Activated CD8-positive, alpha-beta T cell treated with anti-CD3 and anti-CD28 coated beads for 36 hours (primary cell): ENCODE data around the gene CELA2A. TPM values are rescaled to one million over a fixed set of nuclear protein-coding genes. Genes with fewer than 3 reads are reported as not detected.

Experiments used
- ATAC-seq: fragments of 200-7000 bp; cut with Tn5 transposase; one replicate; pipeline ENCODE4 v1.10.0; 2021; ENCODE audit warnings: mild to moderate bottlenecking, moderate library complexity
- CTCF ChIA-PET: fragments of 350-600 bp; sonication (Branson Sonifier 250); formaldehyde crosslinking; loops from one replicate; lab custom pipeline; 2021; ENCODE audit warnings: antibody characterized with exemption; lab: Charles Lee
- POLR2A ChIA-PET: fragments of 350-600 bp; sonication (Branson Sonifier 250); formaldehyde crosslinking; loops from one replicate; lab custom pipeline; 2021; ENCODE audit warnings: antibody characterized with exemption; lab: Charles Lee
- DNase-seq: peaks from one replicate; pipeline ENCODE4 v3.0.0-alpha.2; 2020
- H3K27ac Mint-ChIP-seq: one replicate; pipeline ENCODE4 v1.8.0; 2021; ENCODE audit warnings: mild to moderate bottlenecking, mixed read lengths
- H3K27me3 Mint-ChIP-seq: one replicate; pipeline ENCODE4 v1.8.0; 2021; ENCODE audit warnings: mixed read lengths
- H3K36me3 Mint-ChIP-seq: one replicate; pipeline ENCODE4 v1.8.0; 2021; ENCODE audit warnings: low read depth, mixed read lengths
- H3K4me1 Mint-ChIP-seq: one replicate; pipeline ENCODE4 v1.8.0; 2021; ENCODE audit warnings: low read depth, mixed read lengths
- H3K4me3 Mint-ChIP-seq: one replicate; pipeline ENCODE4 v1.8.0; 2021; ENCODE audit warnings: mild to moderate bottlenecking, moderate library complexity, mixed read lengths
- H3K9me3 Mint-ChIP-seq: one replicate; pipeline ENCODE4 v1.8.0; 2021; ENCODE audit warnings: mixed read lengths
- intact Hi-C: fragments of 100-400 bp; cut with micrococcal nuclease; formaldehyde crosslinking; loops from one replicate; pipeline ENCODE4 v1.10.0; 2022
- total RNA-seq, 2 experiments: library from RNA; stranded (reverse); gene quantifications; one replicate each; pipeline ENCODE4 v1.2.3, GENCODE V29; 2021
- TF ChIP-seq, protein P1 (sequence below): fragments of 200-600 bp; IDR thresholded peaks from one replicate; pipeline ENCODE4 v1.8.0; 2022; ENCODE audit warnings: antibody characterized with exemption, mild to moderate bottlenecking

The CELA2A gene
- total RNA-seq, 2 experiments from 2014 or later = not detected

DNA sequence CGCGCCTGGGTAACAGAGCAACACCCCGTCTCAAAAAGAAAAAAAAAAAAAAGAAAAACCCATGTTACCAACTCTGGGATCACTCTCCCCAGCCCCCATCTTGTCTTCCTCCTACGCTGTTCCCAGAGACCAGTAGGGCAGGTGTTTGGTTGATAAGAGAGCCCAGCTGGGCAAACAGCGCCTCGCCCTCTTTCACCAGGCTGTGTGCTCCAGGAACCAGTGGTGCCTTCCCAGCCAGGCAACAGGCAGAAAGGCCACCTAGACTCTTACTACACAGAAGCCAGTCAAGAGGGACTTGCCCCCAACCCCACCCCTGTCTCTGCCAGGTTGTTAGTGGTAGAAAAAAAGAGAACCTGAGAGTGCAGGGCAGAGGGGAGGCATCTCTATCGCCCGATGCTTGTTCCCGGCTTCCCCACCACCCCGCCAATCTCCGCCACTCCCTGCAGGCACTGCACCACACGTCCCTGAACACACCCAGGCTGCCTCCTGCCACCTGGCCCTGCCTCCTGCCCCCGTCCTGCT is 32.3 kb upstream of the CELA2A start:
- intact Hi-C loops = no loop called here
- peaks cover 10% of the 10 kb centered on the region for H3K4me1 Mint-ChIP-seq
- ATAC-seq = no peak
- no peak overlapping the region for H3K4me3 Mint-ChIP-seq
- ChIA-PET POLR2A (no interaction called here), CTCF (interaction anchor here (1.8 kb wide), 1 partner anchor 101 kb away, joined by 7 read pairs; no protein-coding TSS in a partner anchor)
- TF ChIP-seq, protein P1, sequence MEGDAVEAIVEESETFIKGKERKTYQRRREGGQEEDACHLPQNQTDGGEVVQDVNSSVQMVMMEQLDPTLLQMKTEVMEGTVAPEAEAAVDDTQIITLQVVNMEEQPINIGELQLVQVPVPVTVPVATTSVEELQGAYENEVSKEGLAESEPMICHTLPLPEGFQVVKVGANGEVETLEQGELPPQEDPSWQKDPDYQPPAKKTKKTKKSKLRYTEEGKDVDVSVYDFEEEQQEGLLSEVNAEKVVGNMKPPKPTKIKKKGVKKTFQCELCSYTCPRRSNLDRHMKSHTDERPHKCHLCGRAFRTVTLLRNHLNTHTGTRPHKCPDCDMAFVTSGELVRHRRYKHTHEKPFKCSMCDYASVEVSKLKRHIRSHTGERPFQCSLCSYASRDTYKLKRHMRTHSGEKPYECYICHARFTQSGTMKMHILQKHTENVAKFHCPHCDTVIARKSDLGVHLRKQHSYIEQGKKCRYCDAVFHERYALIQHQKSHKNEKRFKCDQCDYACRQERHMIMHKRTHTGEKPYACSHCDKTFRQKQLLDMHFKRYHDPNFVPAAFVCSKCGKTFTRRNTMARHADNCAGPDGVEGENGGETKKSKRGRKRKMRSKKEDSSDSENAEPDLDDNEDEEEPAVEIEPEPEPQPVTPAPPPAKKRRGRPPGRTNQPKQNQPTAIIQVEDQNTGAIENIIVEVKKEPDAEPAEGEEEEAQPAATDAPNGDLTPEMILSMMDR = no peak
- no peaks in the 10 kb centered on the region for H3K27me3 Mint-ChIP-seq
- no peaks in the 10 kb centered on the region for H3K9me3 Mint-ChIP-seq
- DNase-seq = no peak
- peaks cover 15% of the 10 kb centered on the region for H3K36me3 Mint-ChIP-seq
- no peak overlapping the region for H3K27ac Mint-ChIP-seq

DNA sequence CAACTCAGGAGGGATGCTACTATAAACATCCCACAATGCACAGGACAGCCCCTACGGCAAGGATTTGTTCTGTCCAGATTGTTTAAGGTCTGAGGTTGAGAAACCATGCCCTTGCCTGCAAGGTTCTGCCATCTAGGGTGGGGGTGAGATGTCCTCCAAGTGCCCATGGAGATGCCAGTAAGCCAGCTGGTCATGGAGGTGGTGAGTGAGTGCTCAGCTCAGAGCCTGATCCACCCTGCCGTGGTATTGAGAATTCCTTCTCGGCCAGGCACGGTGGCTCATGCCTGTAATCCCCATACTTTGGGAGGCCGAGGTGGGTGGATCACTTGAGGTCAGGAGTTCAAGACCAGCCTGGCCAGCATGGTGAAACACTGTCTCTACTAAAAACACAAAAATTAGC is 31.6 kb upstream of the CELA2A start:
- Mint-ChIP-seq H3K27me3 (no peaks in the 10 kb centered on the region), H3K27ac (no peak overlapping the region), H3K4me1 (peaks cover 10% of the 10 kb centered on the region), H3K4me3 (no peak overlapping the region), H3K36me3 (peaks cover 15% of the 10 kb centered on the region), H3K9me3 (no peaks in the 10 kb centered on the region)
- ChIA-PET POLR2A (no interaction called here), CTCF (interaction anchor here (8.4 kb wide), 1 partner anchor 101 kb away, joined by 108 read pairs; no protein-coding TSS in a partner anchor)
- ATAC-seq = no peak
- TF ChIP-seq, protein P1 = no peak
- DNase-seq = no peak
- intact Hi-C loops = no loop called here

DNA sequence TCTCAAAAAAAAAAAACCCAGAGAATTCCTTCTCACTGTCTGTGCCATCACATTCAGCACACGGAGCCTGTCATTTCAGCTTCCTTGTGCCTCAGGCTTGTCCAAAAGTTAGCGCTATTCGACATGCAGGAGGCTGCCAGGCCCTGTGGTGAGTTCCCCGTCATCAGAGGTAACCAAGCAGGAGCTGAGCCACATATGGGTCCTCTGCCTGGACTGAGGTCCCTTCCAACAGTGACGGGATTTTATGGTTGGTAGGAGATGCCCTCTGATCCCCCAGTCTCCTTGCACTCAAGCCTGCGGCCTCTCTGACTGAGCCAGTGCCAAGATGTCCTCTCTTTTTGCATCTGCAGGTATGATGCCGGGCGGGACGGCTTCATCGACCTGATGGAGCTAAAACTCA is 31.0 kb upstream of the CELA2A start:
- Mint-ChIP-seq H3K27ac (no peak overlapping the region), H3K4me3 (no peak overlapping the region)
- CTCF ChIA-PET = interaction anchor here (8.4 kb wide), 1 partner anchor 102 kb away, joined by 108 read pairs; no protein-coding TSS in a partner anchor

DNA sequence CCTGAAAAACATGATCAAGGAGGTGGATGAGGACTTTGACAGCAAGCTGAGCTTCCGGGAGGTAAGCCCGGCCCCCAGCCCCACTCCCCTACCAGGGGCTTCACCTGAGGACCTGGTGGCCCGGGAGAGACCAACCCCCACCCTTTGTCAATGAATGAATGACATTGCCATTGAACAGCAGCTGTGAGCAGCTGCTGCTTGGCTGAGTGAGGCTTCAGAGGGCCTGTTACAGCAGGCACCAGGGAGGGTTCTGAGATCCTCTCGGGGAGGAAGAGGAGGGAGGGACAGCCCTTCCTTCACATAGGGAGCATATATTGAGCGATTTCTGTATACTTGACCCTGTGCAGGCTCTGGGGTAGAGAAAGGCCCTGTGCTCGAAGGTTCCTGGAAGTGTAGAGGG is 30.6 kb upstream of the CELA2A start:
- CTCF ChIA-PET = interaction anchor here (2.0 to 8.4 kb wide), 2 partner anchors 102 to 297 kb away, joined by 5 to 108 read pairs; no protein-coding TSS in a partner anchor
- Mint-ChIP-seq H3K27ac (peak overlapping the region; percentile 66), H3K4me1 (peaks cover 10% of the 10 kb centered on the region), H3K4me3 (no peak overlapping the region), H3K36me3 (peaks cover 11% of the 10 kb centered on the region), H3K27me3 (no peaks in the 10 kb centered on the region), H3K9me3 (no peaks in the 10 kb centered on the region)
- ATAC-seq = no peak
- intact Hi-C loops = no loop called here
- POLR2A ChIA-PET = interaction anchor here (1.2 kb wide), 1 partner anchor 9 kb away, joined by 3 read pairs; no protein-coding TSS in a partner anchor
- no peak for DNase-seq
- TF ChIP-seq, protein P1 = no peak

More for the DNA sequence above, 31.0 kb upstream of the CELA2A start:
- peaks cover 13% of the 10 kb centered on the region for H3K36me3 Mint-ChIP-seq
- DNase-seq (no peak), ATAC-seq (no peak)
- H3K4me1 Mint-ChIP-seq = peaks cover 10% of the 10 kb centered on the region
- H3K9me3 Mint-ChIP-seq = no peaks in the 10 kb centered on the region
- no peaks in the 10 kb centered on the region for H3K27me3 Mint-ChIP-seq
- TF ChIP-seq, protein P1 = no peak
- POLR2A ChIA-PET = no interaction called here
- intact Hi-C loops = no loop called here

DNA sequence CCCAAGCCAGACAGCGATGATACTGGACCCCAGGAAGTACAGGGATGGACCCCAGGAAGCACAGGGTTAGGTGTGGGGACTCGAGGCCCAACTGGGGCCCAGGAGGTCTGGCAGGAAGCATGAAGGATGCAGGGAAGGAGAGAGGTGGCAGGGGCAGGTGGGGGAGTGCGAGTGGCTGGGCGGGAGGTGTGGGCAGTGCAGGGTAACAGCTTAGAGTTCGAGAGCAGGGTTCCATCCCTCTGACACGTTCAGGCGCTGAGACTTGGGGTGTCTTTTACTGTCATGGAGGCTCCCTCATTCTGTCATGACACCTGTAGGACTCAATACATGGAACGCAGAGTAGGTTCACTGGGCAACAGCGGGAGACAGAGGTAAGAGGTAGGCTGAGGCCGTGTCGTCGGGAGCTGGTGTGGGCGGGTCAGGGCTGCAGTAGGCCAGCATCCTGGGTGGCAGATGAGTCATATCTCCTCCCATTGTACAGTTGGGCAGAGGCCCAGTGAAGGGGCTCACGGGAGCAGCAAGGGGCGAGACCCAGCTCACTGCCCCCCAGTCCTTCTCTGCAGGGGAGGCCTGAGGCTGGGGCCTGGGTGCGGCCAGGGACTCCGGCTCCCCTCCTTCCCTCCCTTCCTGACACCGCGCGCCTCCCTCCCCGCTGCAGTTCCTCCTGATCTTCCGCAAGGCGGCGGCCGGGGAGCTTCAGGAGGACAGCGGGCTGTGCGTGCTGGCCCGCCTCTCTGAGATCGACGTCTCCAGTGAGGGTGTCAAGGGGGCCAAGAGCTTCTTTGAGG is 29.8 kb upstream of the CELA2A start:
- POLR2A ChIA-PET = interaction anchor here (1.2 to 1.8 kb wide), 2 partner anchors 8 to 11 kb away, joined by 3 to 11 read pairs; no protein-coding TSS in a partner anchor
- H3K27ac Mint-ChIP-seq = peak overlapping the region; percentile 66

More for the DNA sequence above, 29.8 kb upstream of the CELA2A start:
- no peak overlapping the region for H3K4me3 Mint-ChIP-seq
- peaks cover 8% of the 10 kb centered on the region for H3K36me3 Mint-ChIP-seq
- H3K4me1 Mint-ChIP-seq = peaks cover 9% of the 10 kb centered on the region
- intact Hi-C loops = no loop called here
- DNase-seq = no peak
- H3K9me3 Mint-ChIP-seq = no peaks in the 10 kb centered on the region
- TF ChIP-seq, protein P1 = no peak
- no peaks in the 10 kb centered on the region for H3K27me3 Mint-ChIP-seq
- no peak for ATAC-seq
- CTCF ChIA-PET = interaction anchor here (1.1 to 8.4 kb wide), 4 partner anchors 103 to 298 kb away, joined by 3 to 108 read pairs (median 5); no protein-coding TSS in a partner anchor
